Airway epithelial cell (primary cell): ENCODE data around the gene PRICKLE4. TPM values are rescaled to one million over a fixed set of nuclear protein-coding genes. Genes with fewer than 3 reads are reported as not detected.

Source experiments
- total RNA-seq: library from RNA; depleted of rRNA; stranded (reverse); fragments of >200 nt; gene quantifications from 2 replicates; pipeline ENCODE4 v1.2.3, GENCODE V29; 2015

PRICKLE4 gene, protein sequence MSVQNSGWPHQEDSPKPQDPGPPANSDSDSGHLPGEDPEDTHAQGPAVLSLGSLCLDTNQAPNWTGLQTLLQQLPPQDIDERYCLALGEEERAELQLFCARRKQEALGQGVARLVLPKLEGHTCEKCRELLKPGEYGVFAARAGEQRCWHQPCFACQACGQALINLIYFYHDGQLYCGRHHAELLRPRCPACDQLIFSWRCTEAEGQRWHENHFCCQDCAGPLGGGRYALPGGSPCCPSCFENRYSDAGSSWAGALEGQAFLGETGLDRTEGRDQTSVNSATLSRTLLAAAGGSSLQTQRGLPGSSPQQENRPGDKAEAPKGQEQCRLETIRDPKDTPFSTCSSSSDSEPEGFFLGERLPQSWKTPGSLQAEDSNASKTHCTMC
- total RNA-seq: 0.28 and 2.5 TPM in 2 replicates

DNA sequence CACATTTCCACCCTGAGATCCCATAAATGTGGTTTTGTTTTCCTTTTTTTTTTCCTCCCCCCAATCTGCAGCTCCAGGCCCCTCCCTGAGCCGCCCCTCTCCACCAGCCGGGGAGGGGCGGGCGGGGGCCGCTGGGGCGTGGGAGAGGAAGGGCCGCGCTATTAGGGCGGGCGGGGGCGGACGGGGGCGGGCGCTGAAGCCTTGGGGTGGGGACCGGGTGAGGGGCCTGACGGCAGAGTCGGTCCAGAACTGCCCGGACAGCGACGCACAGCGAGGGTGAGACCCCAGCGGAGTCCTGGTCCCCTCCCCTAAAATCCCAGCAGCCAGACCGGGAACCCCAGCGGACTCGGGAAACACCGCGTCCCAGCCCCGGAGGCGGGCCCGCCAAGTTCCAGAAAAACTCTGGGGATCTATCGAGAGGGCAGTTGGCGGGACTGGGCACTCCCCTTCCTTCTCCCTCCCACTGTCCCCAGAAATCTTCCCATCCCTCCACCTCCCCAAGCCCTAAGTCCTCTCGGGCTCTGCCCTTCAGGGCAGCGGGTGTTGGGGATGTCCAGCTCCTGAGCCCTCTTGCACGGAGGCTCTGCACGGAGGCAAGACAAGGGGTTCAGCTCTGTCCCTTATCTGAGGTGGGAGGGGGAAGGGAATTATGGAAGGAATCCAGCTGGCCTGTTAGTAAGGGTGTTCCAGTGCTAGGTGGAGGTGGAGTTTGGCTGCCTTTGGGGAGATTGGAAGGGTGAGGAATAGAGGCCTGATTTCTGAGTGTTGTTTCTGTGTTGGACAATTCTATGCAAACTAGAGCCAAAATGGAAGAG lies at the start of gene PRICKLE4:
Gene PRICKLE4 (plus strand): TSS at position 232 of the 815 bp plus-strand sequence. CDS start 2,692 bp downstream, outside the sequence.

DNA sequence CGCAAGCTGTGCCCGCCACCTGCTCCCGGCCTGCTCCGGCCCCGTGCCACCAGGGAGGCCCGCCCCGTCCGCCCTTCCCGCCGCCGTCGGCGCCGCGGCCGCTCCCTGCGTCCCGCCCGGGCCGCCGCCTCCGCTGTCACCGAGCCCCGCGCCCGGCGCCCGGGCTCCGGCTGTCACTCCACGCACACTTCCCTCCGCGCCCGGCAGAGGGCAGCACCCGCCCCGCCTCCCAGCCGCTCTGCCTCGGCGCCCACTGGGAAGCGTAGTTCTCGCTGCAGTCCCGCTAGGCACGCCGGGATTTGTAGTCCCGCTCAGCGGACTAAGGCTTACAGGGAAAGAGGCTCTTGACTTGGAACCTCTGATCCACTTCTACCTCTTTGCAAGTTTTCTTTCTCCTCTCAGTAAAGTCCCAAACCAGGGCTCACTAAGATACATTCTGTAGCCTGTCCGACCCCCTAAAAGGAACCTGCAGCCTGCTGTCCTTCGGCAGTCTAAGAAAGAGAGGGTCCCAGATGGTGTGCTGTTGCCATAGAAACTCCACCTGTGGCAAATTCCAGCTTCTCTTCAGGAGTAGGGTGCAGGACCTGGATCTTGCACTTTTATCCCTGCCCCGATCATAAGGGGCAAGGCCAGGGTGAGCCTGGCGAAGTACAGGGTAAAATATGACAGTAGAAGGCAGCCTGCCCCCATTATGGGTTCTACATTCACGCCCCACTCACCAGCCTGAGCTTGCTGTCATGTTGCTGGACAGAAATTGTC lies 45.0 kb upstream of the PRICKLE4 start, which contains the start of gene TFEB:
Gene TFEB (minus strand): TSS at position 182 of the 759 bp plus-strand sequence. CDS start 44,395 bp downstream, outside the sequence.

DNA sequence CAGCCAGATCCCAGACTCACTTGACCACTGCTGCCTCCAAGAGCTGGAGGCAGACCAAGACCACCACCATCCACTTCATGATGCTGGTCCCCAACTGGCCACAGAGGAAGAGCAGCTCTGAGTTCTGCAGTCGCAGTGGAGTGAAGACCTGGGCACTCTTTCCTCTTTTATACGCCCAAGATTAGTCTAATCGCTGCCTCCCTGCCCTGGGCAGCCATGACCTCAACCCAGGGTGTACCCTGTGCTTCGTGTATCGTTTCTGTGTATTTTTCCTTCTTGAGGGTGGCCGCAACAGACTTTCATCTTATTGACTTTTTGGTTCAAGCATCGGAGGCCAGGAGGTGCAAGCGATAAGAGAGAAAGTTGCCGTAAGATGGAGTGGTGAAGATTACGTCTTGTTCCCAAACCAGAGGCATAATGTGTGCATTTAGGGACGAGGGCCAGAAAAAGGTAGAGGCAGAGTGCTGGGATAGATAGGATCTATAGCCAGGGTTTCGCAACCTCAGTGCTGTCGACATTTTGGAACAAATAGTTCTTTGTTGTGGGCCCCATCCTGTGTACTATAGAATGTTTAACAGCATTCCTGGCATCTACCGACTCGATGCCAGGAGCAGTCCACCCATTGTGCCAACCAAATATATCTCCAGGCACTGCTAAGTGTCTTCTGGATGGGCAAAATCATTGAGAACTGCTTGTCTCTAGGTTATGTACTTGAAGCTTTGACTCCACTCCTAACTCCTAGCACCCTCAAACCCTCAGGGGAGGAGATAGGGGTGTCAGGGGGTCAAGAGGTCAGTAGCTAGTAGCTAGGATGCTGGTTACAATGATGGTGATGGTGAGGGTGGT lies 33.1 kb upstream of the PRICKLE4 start, which contains the start of gene PGC:
Gene PGC (minus strand): TSS at position 142 of the 846 bp plus-strand sequence. CDS start 63 bp downstream, at position 79.

DNA sequence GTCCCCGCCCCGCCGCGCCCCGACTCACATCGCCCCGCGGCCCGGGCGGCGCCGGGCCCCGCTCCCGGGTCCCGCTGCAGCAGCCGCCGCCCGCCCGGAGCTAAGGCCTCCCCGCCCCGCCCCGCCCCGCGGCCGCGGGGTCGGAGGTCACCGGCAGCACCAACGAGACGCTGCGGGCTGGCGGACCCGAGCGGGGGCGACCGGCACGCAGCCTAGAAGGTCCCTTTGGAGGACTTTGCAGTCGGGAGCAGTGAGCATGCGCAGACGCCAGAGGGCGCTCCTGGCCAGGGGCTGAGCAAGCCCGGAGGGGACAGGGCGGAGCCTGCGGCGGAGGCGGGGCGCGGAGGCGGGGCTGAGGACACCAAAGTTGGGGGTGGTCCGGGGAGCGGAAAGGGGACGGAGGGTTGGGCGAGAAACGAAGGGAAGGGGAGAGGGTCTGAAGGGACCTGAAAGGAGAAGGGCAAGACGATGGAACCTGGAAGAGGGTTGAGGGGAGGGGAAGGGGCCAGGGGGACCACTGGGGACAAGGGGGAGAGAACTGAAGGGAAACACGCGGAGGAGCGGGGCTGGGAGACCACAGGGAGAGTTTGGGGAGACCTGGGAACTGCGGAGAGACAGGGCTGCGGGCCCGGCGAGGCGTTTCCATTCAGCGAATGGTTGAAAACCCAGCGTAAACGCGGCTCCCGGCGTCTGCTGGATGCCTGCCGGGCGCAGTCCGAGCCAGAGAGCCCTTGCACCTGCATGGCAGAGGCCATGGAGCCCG lies 613 bp upstream of the PRICKLE4 start, which contains the start of gene FRS3:
Gene FRS3 (minus strand): TSS at position 113 of the 763 bp plus-strand sequence. CDS start 2,913 bp downstream, outside the sequence.

DNA sequence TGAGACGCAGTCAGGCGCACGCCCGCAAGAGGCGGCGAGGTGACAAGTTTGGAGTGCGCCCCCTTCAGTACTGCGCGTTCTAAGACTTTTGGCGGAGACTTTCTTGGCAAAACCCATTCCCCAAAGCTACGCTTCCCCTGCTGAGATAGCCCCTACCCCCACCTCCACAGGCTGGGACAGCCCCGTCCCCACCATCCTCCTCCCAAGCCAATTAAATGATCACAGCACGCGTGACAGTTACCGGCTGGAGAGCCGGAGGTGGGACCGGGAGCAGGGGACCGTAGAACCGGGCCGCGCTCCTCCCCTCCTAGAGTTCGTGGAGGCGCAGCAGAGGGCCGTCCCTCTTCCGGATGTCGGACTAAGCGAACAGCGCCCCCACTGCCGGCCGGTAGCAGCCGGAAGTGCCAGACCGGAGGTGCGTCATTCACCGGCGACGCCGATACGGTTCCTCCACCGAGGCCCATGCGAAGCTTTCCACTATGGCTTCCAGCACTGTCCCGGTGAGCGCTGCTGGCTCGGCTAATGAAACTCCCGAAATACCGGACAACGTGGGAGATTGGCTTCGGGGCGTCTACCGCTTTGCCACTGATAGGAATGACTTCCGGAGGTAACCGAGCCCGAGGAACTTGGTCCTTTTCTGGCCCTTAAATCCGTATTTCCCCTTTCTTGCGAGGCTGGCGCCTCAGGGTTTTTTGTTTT lies 6.8 kb downstream of the PRICKLE4 start, which contains the start of gene TOMM6:
Gene TOMM6 (plus strand): TSS at position 476 of the 699 bp plus-strand sequence. CDS start 4 bp downstream, at position 480.

Other genes starting within 250 kb of the PRICKLE4 start
- 8.2 and 13.2 TPM in 2 replicates for gene FOXP4, start 234.4 kb upstream of the PRICKLE4 start, total RNA-seq
- gene MDFI, start 142.3 kb upstream of the PRICKLE4 start, total RNA-seq: 270 and 324 TPM in 2 replicates
- 11.4 and 14.2 TPM in 2 replicates for gene TFEB, start 45.2 kb upstream of the PRICKLE4 start, total RNA-seq
- not detected in 2 replicates for gene PGC, start 33.4 kb upstream of the PRICKLE4 start, total RNA-seq
- gene FRS3, start 882 bp upstream of the PRICKLE4 start, total RNA-seq: 0.70 and 1.2 TPM in 2 replicates
- gene TOMM6, start 6.9 kb downstream of the PRICKLE4 start, total RNA-seq: 231 and 338 TPM in 2 replicates
- gene USP49, start 114.6 kb downstream of the PRICKLE4 start, total RNA-seq: 0.28 and 1.3 TPM in 2 replicates
- 19.1 and 24.2 TPM in 2 replicates for gene MED20, start 140.4 kb downstream of the PRICKLE4 start, total RNA-seq
- 6.2 and 15.8 TPM in 2 replicates for gene BYSL, start 140.7 kb downstream of the PRICKLE4 start, total RNA-seq
- 75.5 and 99.1 TPM in 2 replicates for gene CCND3, start 161.0 kb downstream of the PRICKLE4 start, total RNA-seq